Measurements from ENCODE around the gene MIS18BP1.

GRCh38 chr14:45212231-45212630 lies 40.8 kb downstream of the MIS18BP1 start:
- no peak for TF ChIP-seq POLR2A (IDR thresholded peaks at IDR 0.05)
- TF ChIP-seq, protein P1, sequence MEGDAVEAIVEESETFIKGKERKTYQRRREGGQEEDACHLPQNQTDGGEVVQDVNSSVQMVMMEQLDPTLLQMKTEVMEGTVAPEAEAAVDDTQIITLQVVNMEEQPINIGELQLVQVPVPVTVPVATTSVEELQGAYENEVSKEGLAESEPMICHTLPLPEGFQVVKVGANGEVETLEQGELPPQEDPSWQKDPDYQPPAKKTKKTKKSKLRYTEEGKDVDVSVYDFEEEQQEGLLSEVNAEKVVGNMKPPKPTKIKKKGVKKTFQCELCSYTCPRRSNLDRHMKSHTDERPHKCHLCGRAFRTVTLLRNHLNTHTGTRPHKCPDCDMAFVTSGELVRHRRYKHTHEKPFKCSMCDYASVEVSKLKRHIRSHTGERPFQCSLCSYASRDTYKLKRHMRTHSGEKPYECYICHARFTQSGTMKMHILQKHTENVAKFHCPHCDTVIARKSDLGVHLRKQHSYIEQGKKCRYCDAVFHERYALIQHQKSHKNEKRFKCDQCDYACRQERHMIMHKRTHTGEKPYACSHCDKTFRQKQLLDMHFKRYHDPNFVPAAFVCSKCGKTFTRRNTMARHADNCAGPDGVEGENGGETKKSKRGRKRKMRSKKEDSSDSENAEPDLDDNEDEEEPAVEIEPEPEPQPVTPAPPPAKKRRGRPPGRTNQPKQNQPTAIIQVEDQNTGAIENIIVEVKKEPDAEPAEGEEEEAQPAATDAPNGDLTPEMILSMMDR (IDR thresholded peaks at IDR 0.05), result no peak
- TF ChIP-seq POLR2AphosphoS5 (IDR thresholded peaks at IDR 0.05), result no peak
